GM19397 (cell line): Measurements from ENCODE around the gene KEAP1.
"Not testable (repeated sequence)": the region's sequence is repeated elsewhere in the genome, so short reads cannot be mapped to it uniquely, and the experiment has no call there.

Source experiments
- ATAC-seq: cut with Tn5 transposase; IDR thresholded peaks from one replicate; pipeline ENCODE4 v1.9.1; 2021; ENCODE audit warnings: mild to moderate bottlenecking, moderate library complexity; ENCODE audit not compliant: unreplicated experiment

The KEAP1 gene

GRCh38 chr19:10503002-10503789 is at the start of gene KEAP1:
Gene KEAP1 (minus strand): TSS chr19:10503356. CDS start chr19:10500033, 3,323 bp downstream.
- ATAC-seq, result peak; percentile 37

- ATAC-seq, result no peak
Measured at GRCh38 chr19:10552510-10553053, 49.4 kb upstream of the KEAP1 start.

- ATAC-seq, result no peak
Measured at GRCh38 chr19:10551698-10552301, 48.6 kb upstream of the KEAP1 start.

- ATAC-seq, result not testable (repeated sequence)
Measured at GRCh38 chr19:10551006-10551405, 47.9 kb upstream of the KEAP1 start.

- no peak for ATAC-seq
Measured at GRCh38 chr19:10550336-10550735, 47.2 kb upstream of the KEAP1 start.

- ATAC-seq, result no peak
Measured at GRCh38 chr19:10549733-10550132, 46.6 kb upstream of the KEAP1 start.

GRCh38 chr19:10548746-10549276 is 45.7 kb upstream of the KEAP1 start:
- no peak for ATAC-seq

- ATAC-seq, result no peak
Measured at GRCh38 chr19:10546817-10547216, 43.7 kb upstream of the KEAP1 start.

- ATAC-seq, result no peak
Measured at GRCh38 chr19:10544753-10545251, 41.6 kb upstream of the KEAP1 start.

- peak; percentile 6 for ATAC-seq
Measured at GRCh38 chr19:10544242-10544752, 41.1 kb upstream of the KEAP1 start.

GRCh38 chr19:10543420-10544241 is 40.5 kb upstream of the KEAP1 start, which contains the start of gene ATG4D:
Gene ATG4D (plus strand): TSS chr19:10543904. CDS start chr19:10544091, 187 bp downstream.
- ATAC-seq, result peak; percentile 82

- ATAC-seq, result no peak
Measured at GRCh38 chr19:10543059-10543419, 39.9 kb upstream of the KEAP1 start.

GRCh38 chr19:10539016-10539415 is 35.9 kb upstream of the KEAP1 start:
- not testable (repeated sequence) for ATAC-seq

GRCh38 chr19:10538204-10538983 is 35.2 kb upstream of the KEAP1 start:
- ATAC-seq, result no peak

GRCh38 chr19:10537668-10538067 is 34.5 kb upstream of the KEAP1 start:
- no peak for ATAC-seq

- ATAC-seq, result no peak
Measured at GRCh38 chr19:10535613-10536012, 32.5 kb upstream of the KEAP1 start.

- no peak for ATAC-seq
Measured at GRCh38 chr19:10533646-10534386, 30.7 kb upstream of the KEAP1 start.

- ATAC-seq, result no peak
Measured at GRCh38 chr19:10532457-10532856, 29.3 kb upstream of the KEAP1 start.

- not testable (repeated sequence) for ATAC-seq
Measured at GRCh38 chr19:10526887-10527286, 23.7 kb upstream of the KEAP1 start.
